Chondrocyte (in vitro differentiated cells): Measurements from ENCODE around the gene EXOC3L4. TPM values are rescaled to one million over a fixed set of nuclear protein-coding genes. Genes with fewer than 3 reads are reported as not detected.
A peak's percentile ranks its signal among the peaks of the same experiment; 100 is the strongest.

Source experiments
- DNase-seq: peaks from one replicate; pipeline ENCODE4 v3.0.0; 2021; ENCODE audit warnings: mixed read lengths, low spot score
- H3K27ac Mint-ChIP-seq: one replicate; pipeline ENCODE4 v1.8.0; 2021; ENCODE audit warnings: mild to moderate bottlenecking, moderate library complexity, mixed read lengths; ENCODE audit not compliant: unreplicated experiment
- H3K27me3 Mint-ChIP-seq: 2 replicates; pipeline ENCODE4 v1.8.0; 2021; ENCODE audit warnings: low read depth, mixed read lengths
- H3K36me3 Mint-ChIP-seq: 2 replicates; pipeline ENCODE4 v1.8.0; 2021; ENCODE audit warnings: low read depth, mixed read lengths
- H3K4me1 Mint-ChIP-seq: 2 replicates; pipeline ENCODE4 v1.8.0; 2021; ENCODE audit warnings: low read depth, mild to moderate bottlenecking, mixed read lengths
- H3K4me3 Mint-ChIP-seq: one replicate; pipeline ENCODE4 v1.8.0; 2021; ENCODE audit warnings: mild to moderate bottlenecking, moderate library complexity, mixed read lengths; ENCODE audit not compliant: unreplicated experiment
- H3K9me3 Mint-ChIP-seq: 2 replicates; pipeline ENCODE4 v1.8.0; 2021; ENCODE audit warnings: low read depth, mixed read lengths
- CTCF ChIP-seq: fragments of 200-600 bp; sonication (generic); IDR thresholded peaks from 2 replicates; pipeline ENCODE4 v1.5.0; 2021; ENCODE audit warnings: antibody characterized with exemption, mild to moderate bottlenecking, moderate library complexity
- total RNA-seq: library from RNA; stranded (reverse); gene quantifications from 3 replicates; pipeline ENCODE4 v1.2.1, GENCODE V29; 2021

Gene EXOC3L4
- total RNA-seq, 1 donor from 2014 or later = not detected

DNA sequence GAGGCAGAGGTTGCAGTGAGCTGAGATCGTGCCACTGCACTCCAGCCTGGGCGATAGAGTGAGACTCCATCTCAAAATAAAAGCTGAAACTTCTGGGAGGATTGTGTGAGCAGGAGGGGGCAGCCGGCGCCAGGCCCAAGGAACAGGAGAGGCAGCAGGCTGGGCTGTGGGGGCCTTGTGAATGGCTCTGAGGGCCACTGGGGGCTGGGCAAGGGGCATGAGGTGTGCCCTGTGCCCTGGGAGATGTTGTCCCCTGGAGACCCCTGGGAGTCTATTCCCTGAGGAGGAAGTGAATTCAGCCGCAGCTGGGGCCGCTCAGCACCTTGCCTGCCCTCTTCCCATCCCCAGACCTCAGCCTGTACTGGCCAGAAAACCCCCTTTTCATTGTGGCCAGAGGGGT, 5.6 kb upstream of the EXOC3L4 start:
- H3K4me3 Mint-ChIP-seq = no peak overlapping the region
- TF ChIP-seq CTCF = no peak
- peaks cover 8% of the 10 kb centered on the region for H3K27me3 Mint-ChIP-seq
- no peaks in the 10 kb centered on the region for H3K9me3 Mint-ChIP-seq
- H3K4me1 Mint-ChIP-seq = peaks cover 3% of the 10 kb centered on the region
- DNase-seq = no peak
- no peaks in the 10 kb centered on the region for H3K36me3 Mint-ChIP-seq
- H3K27ac Mint-ChIP-seq = no peak overlapping the region

DNA sequence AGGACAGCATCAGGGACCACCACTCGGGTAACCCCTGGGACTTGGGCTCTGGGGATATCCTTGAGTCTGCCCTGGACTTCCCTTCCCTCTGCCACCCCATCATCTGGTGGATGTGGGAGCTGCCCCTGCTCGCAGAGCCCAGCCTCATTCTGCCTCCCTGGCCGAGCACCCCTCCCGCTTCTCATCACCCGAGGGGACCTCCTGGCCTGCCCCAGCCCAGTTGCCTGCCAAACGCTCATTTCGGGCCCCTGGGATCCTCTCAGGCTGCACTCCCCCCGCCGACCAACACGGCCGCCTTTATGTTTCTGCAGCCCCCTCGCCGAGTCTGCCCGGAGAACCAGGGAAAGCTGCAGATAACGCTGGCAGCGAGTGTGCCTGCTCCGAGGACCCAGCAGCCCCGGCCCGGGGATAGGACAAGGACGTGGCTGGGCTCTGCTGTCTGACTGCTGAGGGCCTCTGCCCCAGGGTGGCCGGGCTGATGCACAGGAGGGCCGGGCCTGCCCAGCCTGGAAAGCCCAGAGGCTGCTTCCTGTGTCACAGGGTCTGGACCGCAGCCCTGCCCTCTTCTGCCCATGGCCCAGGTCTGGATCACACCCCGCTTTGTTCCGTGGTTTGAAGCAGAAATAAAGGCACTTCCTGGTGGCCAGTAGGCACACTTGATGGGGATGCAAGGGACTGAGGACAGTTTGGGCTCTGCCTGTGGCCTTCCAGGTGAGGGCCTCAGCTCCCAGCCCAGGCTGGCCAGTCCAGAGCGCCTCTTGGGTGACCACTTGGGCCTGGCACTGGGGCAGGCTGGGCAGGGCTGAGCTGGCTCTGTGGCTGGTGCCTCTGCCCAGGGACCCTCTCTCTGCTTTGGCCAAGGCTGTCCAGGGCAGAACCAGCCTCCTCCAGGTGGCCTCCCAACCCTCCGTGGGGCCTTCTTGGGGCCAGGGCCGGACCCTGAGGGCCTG, 4.9 kb upstream of the EXOC3L4 start:
- H3K27me3 Mint-ChIP-seq = peaks cover 5% of the 10 kb centered on the region
- no peak overlapping the region for H3K27ac Mint-ChIP-seq
- TF ChIP-seq CTCF = no peak
- no peak for DNase-seq
- H3K4me1 Mint-ChIP-seq = peaks cover under 1% of the 10 kb centered on the region
- no peak overlapping the region for H3K4me3 Mint-ChIP-seq
- H3K9me3 Mint-ChIP-seq = no peaks in the 10 kb centered on the region
- H3K36me3 Mint-ChIP-seq = no peaks in the 10 kb centered on the region

- H3K4me1 Mint-ChIP-seq = no peaks in the 10 kb centered on the region
- H3K27me3 Mint-ChIP-seq = peaks cover 2% of the 10 kb centered on the region
- no peak overlapping the region for H3K27ac Mint-ChIP-seq
- H3K4me3 Mint-ChIP-seq = peak overlapping the region; percentile 35
- no peak for DNase-seq
- no peak for TF ChIP-seq CTCF
- no peaks in the 10 kb centered on the region for H3K9me3 Mint-ChIP-seq
- H3K36me3 Mint-ChIP-seq = no peaks in the 10 kb centered on the region
Observed at GRCh38 chr14:103090481-103091020, 4.0 kb upstream of the EXOC3L4 start.

GRCh38 chr14:103091041-103091882, 3.3 kb upstream of the EXOC3L4 start:
- no peak for DNase-seq
- peak; percentile 73 for TF ChIP-seq CTCF
- H3K27me3 Mint-ChIP-seq = peaks cover 2% of the 10 kb centered on the region
- H3K4me1 Mint-ChIP-seq = no peaks in the 10 kb centered on the region
- no peak overlapping the region for H3K27ac Mint-ChIP-seq
- H3K4me3 Mint-ChIP-seq = peak overlapping the region; percentile 35
- no peaks in the 10 kb centered on the region for H3K9me3 Mint-ChIP-seq
- H3K36me3 Mint-ChIP-seq = no peaks in the 10 kb centered on the region

GRCh38 chr14:103091883-103092222, 2.7 kb upstream of the EXOC3L4 start:
- Mint-ChIP-seq H3K4me1 (no peaks in the 10 kb centered on the region), H3K36me3 (no peaks in the 10 kb centered on the region), H3K4me3 (no peak overlapping the region), H3K9me3 (no peaks in the 10 kb centered on the region), H3K27me3 (peaks cover 4% of the 10 kb centered on the region), H3K27ac (no peak overlapping the region)
- peak; percentile 31 for TF ChIP-seq CTCF
- DNase-seq = no peak
